ENCODE measurements around the gene MLLT10.

DNA sequence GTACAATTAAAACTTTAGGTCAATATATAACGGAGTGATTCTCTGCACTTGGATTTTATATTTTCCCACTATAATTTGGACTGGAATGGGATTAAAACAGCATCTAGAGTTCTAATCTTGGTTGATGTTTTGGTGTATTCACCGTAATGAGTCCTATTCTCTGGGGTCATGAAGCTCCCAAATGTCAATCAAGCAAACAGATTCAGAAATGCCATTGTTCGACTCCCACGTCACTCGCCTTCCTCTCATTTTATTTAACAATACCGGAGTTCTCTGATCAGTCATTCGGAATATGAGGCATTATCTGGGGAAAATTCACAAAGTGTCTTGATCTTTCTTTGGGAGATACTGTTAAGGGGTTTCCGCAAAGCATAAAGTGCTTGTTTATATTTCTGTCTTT is 35.0 kb upstream of the MLLT10 start:
- TF ChIP-seq POLR2A (IDR thresholded peaks at IDR 0.05; ENCODE audit: low read depth, low read length) (no peak), TAF1 (IDR thresholded peaks at IDR 0.05; ENCODE audit: borderline replicate concordance, low read depth, low read length) (no peak), POLR2AphosphoS5 (IDR thresholded peaks at IDR 0.05; ENCODE audit: low read depth, low read length) (no peak)
